Measurements from ENCODE around the gene PNPLA8.

DNA sequence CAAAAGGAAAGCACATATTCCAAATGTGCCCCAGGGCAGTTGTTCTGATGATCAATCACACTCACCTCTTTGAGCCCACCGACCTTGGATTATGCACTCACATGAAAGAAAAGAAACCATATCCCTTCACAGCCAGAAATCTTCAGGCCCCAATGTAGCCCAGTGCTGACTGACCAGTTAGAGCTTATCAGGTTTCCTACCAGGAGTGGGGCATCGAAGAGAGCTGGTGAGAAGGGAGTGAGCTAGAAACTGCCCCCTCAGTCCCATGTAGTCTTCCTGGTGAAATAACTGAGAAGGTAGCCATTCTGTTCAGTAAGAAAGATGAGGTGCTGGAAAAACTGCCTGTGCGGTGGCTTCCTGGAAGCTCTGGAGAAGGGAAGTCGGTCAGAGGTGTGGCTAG, 101.9 kb downstream of the PNPLA8 start:
- TF ChIP-seq, protein P1, sequence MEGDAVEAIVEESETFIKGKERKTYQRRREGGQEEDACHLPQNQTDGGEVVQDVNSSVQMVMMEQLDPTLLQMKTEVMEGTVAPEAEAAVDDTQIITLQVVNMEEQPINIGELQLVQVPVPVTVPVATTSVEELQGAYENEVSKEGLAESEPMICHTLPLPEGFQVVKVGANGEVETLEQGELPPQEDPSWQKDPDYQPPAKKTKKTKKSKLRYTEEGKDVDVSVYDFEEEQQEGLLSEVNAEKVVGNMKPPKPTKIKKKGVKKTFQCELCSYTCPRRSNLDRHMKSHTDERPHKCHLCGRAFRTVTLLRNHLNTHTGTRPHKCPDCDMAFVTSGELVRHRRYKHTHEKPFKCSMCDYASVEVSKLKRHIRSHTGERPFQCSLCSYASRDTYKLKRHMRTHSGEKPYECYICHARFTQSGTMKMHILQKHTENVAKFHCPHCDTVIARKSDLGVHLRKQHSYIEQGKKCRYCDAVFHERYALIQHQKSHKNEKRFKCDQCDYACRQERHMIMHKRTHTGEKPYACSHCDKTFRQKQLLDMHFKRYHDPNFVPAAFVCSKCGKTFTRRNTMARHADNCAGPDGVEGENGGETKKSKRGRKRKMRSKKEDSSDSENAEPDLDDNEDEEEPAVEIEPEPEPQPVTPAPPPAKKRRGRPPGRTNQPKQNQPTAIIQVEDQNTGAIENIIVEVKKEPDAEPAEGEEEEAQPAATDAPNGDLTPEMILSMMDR (conservative IDR thresholded peaks at IDR 0.05; ENCODE audit: low read depth, low read length), result no peak
- no peak for TF ChIP-seq EZH2 (IDR thresholded peaks at IDR 0.05; ENCODE audit: low read length, unreplicated experiment)
- TF ChIP-seq EZH2phosphoT487 (IDR thresholded peaks at IDR 0.05; ENCODE audit: borderline replicate concordance, low read length), result no peak
